ENCODE results near the gene TSR3.

DNA sequence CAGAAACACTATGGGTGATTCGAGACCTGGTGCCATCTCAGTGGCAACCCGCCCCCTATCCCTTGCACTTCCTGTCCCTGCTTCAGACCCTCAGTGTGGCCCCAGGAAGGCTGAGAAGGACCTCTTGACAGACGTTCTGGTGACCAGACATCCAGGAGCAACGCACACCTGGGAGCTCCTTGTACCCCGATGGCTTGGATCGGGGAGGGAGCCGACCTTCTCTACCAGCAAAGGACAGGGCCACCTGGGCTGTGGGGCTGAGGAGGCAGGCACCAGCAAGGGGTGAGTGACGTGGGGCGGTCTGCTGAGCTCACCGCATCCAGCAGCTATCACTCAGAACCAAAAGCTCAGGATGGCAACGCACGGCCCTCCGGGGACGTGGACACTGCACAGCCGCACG, 35.7 kb upstream of the TSR3 start:
- TF ChIP-seq NR2C2 (CRISPR knock-in tag; IDR thresholded peaks at IDR 0.05; ENCODE audit: borderline replicate concordance) (no peak), RXRA (CRISPR knock-in tag; IDR thresholded peaks at IDR 0.05) (no peak), YY1 (IDR thresholded peaks at IDR 0.05; ENCODE audit: insufficient read depth, insufficient replicate concordance, low read depth, low read length) (no peak), AGO1 (IDR thresholded peaks at IDR 0.05; ENCODE audit: low read depth, low read length, poor library complexity, severe bottlenecking) (no peak), MEF2D (CRISPR knock-in tag; IDR thresholded peaks at IDR 0.05) (no peak), ZNF510 (CRISPR knock-in tag; IDR thresholded peaks at IDR 0.05; ENCODE audit: low read depth) (no peak), ARHGAP35 (CRISPR knock-in tag; IDR thresholded peaks at IDR 0.05; ENCODE audit: borderline replicate concordance) (no peak), PHF8 (CRISPR knock-in tag; IDR thresholded peaks at IDR 0.05) (no peak)
- TF ChIP-seq, protein P1, sequence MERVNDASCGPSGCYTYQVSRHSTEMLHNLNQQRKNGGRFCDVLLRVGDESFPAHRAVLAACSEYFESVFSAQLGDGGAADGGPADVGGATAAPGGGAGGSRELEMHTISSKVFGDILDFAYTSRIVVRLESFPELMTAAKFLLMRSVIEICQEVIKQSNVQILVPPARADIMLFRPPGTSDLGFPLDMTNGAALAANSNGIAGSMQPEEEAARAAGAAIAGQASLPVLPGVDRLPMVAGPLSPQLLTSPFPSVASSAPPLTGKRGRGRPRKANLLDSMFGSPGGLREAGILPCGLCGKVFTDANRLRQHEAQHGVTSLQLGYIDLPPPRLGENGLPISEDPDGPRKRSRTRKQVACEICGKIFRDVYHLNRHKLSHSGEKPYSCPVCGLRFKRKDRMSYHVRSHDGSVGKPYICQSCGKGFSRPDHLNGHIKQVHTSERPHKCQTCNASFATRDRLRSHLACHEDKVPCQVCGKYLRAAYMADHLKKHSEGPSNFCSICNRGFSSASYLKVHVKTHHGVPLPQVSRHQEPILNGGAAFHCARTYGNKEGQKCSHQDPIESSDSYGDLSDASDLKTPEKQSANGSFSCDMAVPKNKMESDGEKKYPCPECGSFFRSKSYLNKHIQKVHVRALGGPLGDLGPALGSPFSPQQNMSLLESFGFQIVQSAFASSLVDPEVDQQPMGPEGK (CRISPR knock-in tag; IDR thresholded peaks at IDR 0.05): no peak
- TF ChIP-seq, protein P2, sequence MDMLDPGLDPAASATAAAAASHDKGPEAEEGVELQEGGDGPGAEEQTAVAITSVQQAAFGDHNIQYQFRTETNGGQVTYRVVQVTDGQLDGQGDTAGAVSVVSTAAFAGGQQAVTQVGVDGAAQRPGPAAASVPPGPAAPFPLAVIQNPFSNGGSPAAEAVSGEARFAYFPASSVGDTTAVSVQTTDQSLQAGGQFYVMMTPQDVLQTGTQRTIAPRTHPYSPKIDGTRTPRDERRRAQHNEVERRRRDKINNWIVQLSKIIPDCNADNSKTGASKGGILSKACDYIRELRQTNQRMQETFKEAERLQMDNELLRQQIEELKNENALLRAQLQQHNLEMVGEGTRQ (IDR thresholded peaks at IDR 0.05; ENCODE audit: low read depth, low read length): no peak
- TF ChIP-seq, protein P2 (CRISPR knock-in tag; IDR thresholded peaks at IDR 0.05; ENCODE audit: borderline replicate concordance): no peak
- TF ChIP-seq, protein P3, sequence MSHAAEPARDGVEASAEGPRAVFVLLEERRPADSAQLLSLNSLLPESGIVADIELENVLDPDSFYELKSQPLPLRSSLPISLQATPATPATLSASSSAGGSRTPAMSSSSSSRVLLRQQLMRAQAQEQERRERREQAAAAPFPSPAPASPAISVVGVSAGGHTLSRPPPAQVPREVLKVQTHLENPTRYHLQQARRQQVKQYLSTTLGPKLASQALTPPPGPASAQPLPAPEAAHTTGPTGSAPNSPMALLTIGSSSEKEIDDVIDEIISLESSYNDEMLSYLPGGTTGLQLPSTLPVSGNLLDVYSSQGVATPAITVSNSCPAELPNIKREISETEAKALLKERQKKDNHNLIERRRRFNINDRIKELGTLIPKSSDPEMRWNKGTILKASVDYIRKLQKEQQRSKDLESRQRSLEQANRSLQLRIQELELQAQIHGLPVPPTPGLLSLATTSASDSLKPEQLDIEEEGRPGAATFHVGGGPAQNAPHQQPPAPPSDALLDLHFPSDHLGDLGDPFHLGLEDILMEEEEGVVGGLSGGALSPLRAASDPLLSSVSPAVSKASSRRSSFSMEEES (CRISPR knock-in tag; IDR thresholded peaks at IDR 0.05): no peak
